HepG2 (cell line): ENCODE results near the gene SFXN5. TPM values are rescaled to one million over a fixed set of nuclear protein-coding genes. Genes with fewer than 3 reads are reported as not detected.

Experiments used
- ATAC-seq: fragments of 200-7000 bp; cut with Tn5 transposase; 3 replicates; pipeline ENCODE4 v1.9.1; 2020; ENCODE audit warnings: mild to moderate bottlenecking, moderate library complexity
- BruUV-seq: library from RNA; stranded (reverse); fragments of 400-500 nt; replicated peaks from 2 replicates; lab custom pipeline; 2021; lab: Mats Ljungman, UMichigan
- CTCF ChIA-PET: fragments of 300-600 bp; formaldehyde crosslinking; extraction: SDS; loops from one replicate; lab custom pipeline; 2021; ENCODE audit warnings: low total read pairs, inconsistent platforms, low intra/inter-chr PET ratio; lab: Yijun Ruan, JAX
- POLR2A ChIA-PET: fragments of 350-600 bp; sonication (Branson Sonifier 250); formaldehyde crosslinking; loops from one replicate; lab custom pipeline; 2020; ENCODE audit warnings: antibody characterized with exemption, inconsistent platforms; lab: Yijun Ruan, JAX
- DNase-seq: peaks from one replicate; pipeline ENCODE4 v3.0.0-alpha.2; 2015; ENCODE audit warnings: low spot score
- FAIRE-seq: peaks from 3 replicates; lab custom pipeline; 2011; peaks lifted over from hg19 to GRCh38; lab: Jason Lieb, UNC
- H2AFZ ChIP-seq: one replicate; pipeline ENCODE4 v1.6.1; 2011; ENCODE audit warnings: low read length, inconsistent platforms
- H3K27ac ChIP-seq: fragments of 300-600 bp; 3 replicates; pipeline ENCODE4 v1.8.0; 2011; ENCODE audit warnings: mixed run types, mild to moderate bottlenecking, mixed read lengths, low read length, inconsistent platforms; ENCODE audit not compliant: insufficient read depth; ENCODE audit errors: extremely low read length
- H3K27me3 ChIP-seq, 2 experiments: fragments of 200-600 bp in 1 of 2; 2 replicates in 1 of 2; 3 replicates in 1 of 2; pipeline versions ENCODE4 v1.6.0 to v1.8.0; 2011; ENCODE audit warnings: low read length in 2 of 2, mild to moderate bottlenecking in 2 of 2, moderate library complexity in 2 of 2, inconsistent platforms in 1 of 2; ENCODE audit not compliant: insufficient read depth in 2 of 2, control insufficient read depth in 1 of 2
- H3K36me3 ChIP-seq, 2 experiments: fragments of 200-600 bp in 1 of 2; replicated peaks in 1 of 2; 2 replicates in 1 of 2; 3 replicates in 1 of 2; pipeline versions ENCODE4 v1.5.1 to v1.8.0; 2011; ENCODE audit warnings: low read length in 2 of 2, inconsistent platforms in 1 of 2; ENCODE audit not compliant: insufficient read depth in 2 of 2, control insufficient read depth in 1 of 2
- H3K4me1 ChIP-seq: 2 replicates; pipeline ENCODE4 v1.5.1; 2012; ENCODE audit warnings: low read length, inconsistent platforms; ENCODE audit not compliant: insufficient read depth
- H3K4me2 ChIP-seq: 2 replicates; pipeline ENCODE4 v1.6.0; 2011; ENCODE audit warnings: low read depth, low read length, inconsistent platforms
- H3K4me3 ChIP-seq, 3 experiments: fragments of 200-600 bp in 1 of 3; sonication (generic), shearing (Covaris generic) in 1 of 3; replicated peaks in 1 of 3; 2 replicates each; pipeline ENCODE4 v1.5.1; 2011 to 2016; ENCODE audit warnings: low read length in 3 of 3, inconsistent platforms in 2 of 3, low read depth in 2 of 3, mild to moderate bottlenecking in 2 of 3, control low read depth in 1 of 3, mixed read lengths in 1 of 3; ENCODE audit not compliant: insufficient read depth in 1 of 3
- H3K79me2 ChIP-seq: one replicate; pipeline ENCODE4 v1.6.1; 2011; ENCODE audit warnings: low read length, inconsistent platforms; ENCODE audit not compliant: insufficient read depth
- H3K9ac ChIP-seq: 2 replicates; pipeline ENCODE4 v1.6.0; 2011; ENCODE audit warnings: mild to moderate bottlenecking, low read depth, low read length, inconsistent platforms; ENCODE audit not compliant: insufficient read depth
- H3K9me3 ChIP-seq: 2 replicates; pipeline ENCODE4 v1.5.1; 2012; ENCODE audit warnings: mild to moderate bottlenecking, low read length
- H4K20me1 ChIP-seq: 2 replicates; pipeline ENCODE4 v1.6.0; 2011; ENCODE audit warnings: inconsistent platforms, mild to moderate bottlenecking, low read length, moderate library complexity; ENCODE audit not compliant: insufficient read depth
- CENPT ChIP-seq: sonication (generic); formaldehyde crosslinking; IDR thresholded peaks from 2 replicates; pipeline ENCODE4 v1.8.0; 2022; ENCODE audit warnings: low read depth, mild to moderate bottlenecking, moderate library complexity, missing genetic modification reagents
- FOXO1 ChIP-seq: sonication (generic); formaldehyde crosslinking; IDR thresholded peaks from 2 replicates; pipeline ENCODE4 v1.4.0; 2020; ENCODE audit warnings: missing genetic modification reagents
- HHEX ChIP-seq: IDR thresholded peaks from 2 replicates; pipeline ENCODE4 v1.6.1; 2016; ENCODE audit warnings: control low read depth
- NFKB2 ChIP-seq: sonication (generic); formaldehyde crosslinking; IDR thresholded peaks from 2 replicates; pipeline ENCODE4 v1.4.0; 2020; ENCODE audit warnings: missing genetic modification reagents, borderline replicate concordance
- NR1H2 ChIP-seq: sonication (generic); formaldehyde crosslinking; IDR thresholded peaks from 2 replicates; pipeline ENCODE4 v1.8.1; 2022; ENCODE audit warnings: low read depth, missing genetic modification reagents, borderline replicate concordance
- PAWR ChIP-seq: sonication (generic); formaldehyde crosslinking; IDR thresholded peaks from 2 replicates; pipeline ENCODE4 v1.4.0; 2020; ENCODE audit warnings: missing genetic modification reagents, mild to moderate bottlenecking, borderline replicate concordance
- PHB2 ChIP-seq: fragments of 450-650 bp; IDR thresholded peaks from 2 replicates; pipeline ENCODE4 v1.6.1; 2018; ENCODE audit not compliant: partially characterized antibody
- TAF15 ChIP-seq: fragments of 200-400 bp; formaldehyde crosslinking; IDR thresholded peaks from one replicate; pipeline ENCODE4 v1.6.1; 2018; ENCODE audit warnings: mild to moderate bottlenecking, low read depth, low read length; ENCODE audit not compliant: poor library complexity, severe bottlenecking
- WIZ ChIP-seq: sonication (generic); formaldehyde crosslinking; IDR thresholded peaks from 2 replicates; pipeline ENCODE4 v1.5.1; 2020; ENCODE audit warnings: mild to moderate bottlenecking, missing genetic modification reagents
- ZFX ChIP-seq: sonication (generic); formaldehyde crosslinking; IDR thresholded peaks from 2 replicates; pipeline ENCODE4 v1.4.0; 2020; ENCODE audit warnings: mild to moderate bottlenecking, low read depth, missing genetic modification reagents, moderate library complexity
- ZNF224 ChIP-seq: sonication (generic); formaldehyde crosslinking; IDR thresholded peaks from 2 replicates; pipeline ENCODE4 v1.5.0; 2020; ENCODE audit warnings: mild to moderate bottlenecking, missing genetic modification reagents
- WGBS: methylation state at CpG from one replicate; pipeline ENCODE4 v1.1.6; 2017; ENCODE audit warnings: low lambda C conversion rate; 5-methylcytosine and 5-hydroxymethylcytosine counted together
- in situ Hi-C: cut with HindIII; loops from 2 replicates; pipeline ENCODE4 v1.10.0; 2017; ENCODE audit warnings: low pct_unique_long_range_greater_than_20kb; ENCODE audit not compliant: extremely low pct_ligation_motif_present
- intact Hi-C: fragments of 100-400 bp; cut with micrococcal nuclease; formaldehyde crosslinking; loops from one replicate; pipeline ENCODE4 v1.10.0; 2022; ENCODE audit not compliant: unreplicated experiment
- polyA plus RNA-seq, 8 experiments: library from polyadenylated mRNA; depleted of rRNA in 3 of 8; stranded (reverse) in 7 of 8; unstranded in 1 of 8; fragments of >200 nt; fragmentation: Illumina TruSeq in 4 of 8; extraction: Trizol in 4 of 8; gene quantifications; 2 replicates each; pipeline versions ENCODE4 v1.2.1 to v1.2.3, GENCODE V29; 2011 to 2016; ENCODE audit warnings: low read depth in 4 of 8, missing spikeins in 1 of 8, mixed read lengths in 1 of 8; ENCODE audit not compliant: insufficient read depth in 1 of 8
- total RNA-seq, 5 experiments: library from RNA; depleted of rRNA; stranded (reverse); fragments of >200 nt; fragmentation: Illumina TruSeq; extraction: Trizol; gene quantifications; 2 replicates each; pipeline ENCODE4 v1.2.3, GENCODE V29; 2016; ENCODE audit warnings: low read depth in 1 of 5
- TF ChIP-seq, protein P1 (sequence below): sonication (generic); formaldehyde crosslinking; IDR thresholded peaks from 2 replicates; pipeline ENCODE4 v1.4.0; 2020; ENCODE audit warnings: missing genetic modification reagents, borderline replicate concordance
- TF ChIP-seq, protein P2 (sequence below): sonication (generic); formaldehyde crosslinking; IDR thresholded peaks from 2 replicates; pipeline ENCODE4 v1.9.0; 2021; ENCODE audit warnings: missing genetic modification reagents, borderline replicate concordance
- TF ChIP-seq, protein P3 (sequence below): sonication (generic); formaldehyde crosslinking; IDR thresholded peaks from 2 replicates; pipeline ENCODE4 v1.4.0; 2020; ENCODE audit warnings: low read depth, mild to moderate bottlenecking, missing genetic modification reagents
- TF ChIP-seq, protein P4 (sequence below): sonication (generic); formaldehyde crosslinking; IDR thresholded peaks from 2 replicates; pipeline ENCODE4 v1.4.0; 2020; ENCODE audit warnings: missing genetic modification reagents, mild to moderate bottlenecking, borderline replicate concordance
- TF ChIP-seq, protein P5 (sequence below): sonication (generic); formaldehyde crosslinking; IDR thresholded peaks from 2 replicates; pipeline ENCODE4 v1.4.0; 2020; ENCODE audit warnings: missing genetic modification reagents

SFXN5 gene
- total and polyA plus RNA-seq, 2 of the 13 experiments (the other 11 are each of a cell fraction or from before 2014, with no cell fraction given), result 34.9 to 37.4 TPM

DNA sequence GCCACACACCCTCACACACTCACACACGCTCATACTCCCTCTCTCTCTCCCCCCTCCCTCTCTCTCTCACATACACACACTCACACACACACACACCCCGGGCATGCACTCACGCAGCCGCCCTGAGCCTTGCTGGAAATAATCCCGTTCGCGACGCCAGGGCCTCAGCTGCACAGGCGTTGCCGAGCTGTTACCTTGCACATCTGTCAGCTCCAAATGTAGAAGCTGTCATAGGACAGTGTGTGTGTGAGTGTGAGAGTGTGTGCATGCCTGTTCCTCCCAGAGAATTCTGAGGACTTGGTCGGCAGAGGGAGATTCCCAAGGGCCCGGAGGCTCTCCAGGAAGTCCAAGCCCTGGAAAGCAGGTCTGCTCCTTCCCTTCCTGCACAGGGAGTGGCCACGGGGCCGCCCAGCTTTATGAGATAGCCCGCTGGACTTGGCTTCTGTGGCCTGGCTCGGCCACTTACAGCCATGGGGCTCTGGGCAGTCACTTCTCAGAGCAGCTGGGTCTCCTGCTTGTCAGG lies 175.7 kb downstream of the SFXN5 start:
- H2AFZ ChIP-seq, result no peak overlapping the region
- BruUV-seq, result no TSS peak
- in situ Hi-C loops, result no loop called here
- FAIRE-seq (peak; percentile 37), ATAC-seq (peak; percentile 46), DNase-seq (no peak)
- WGBS, result 3% methylated on average over 14 of the region's 16 CpGs
- ChIA-PET CTCF (interaction anchor here (5.1 kb wide), 1 partner anchor 38 kb away, joined by 67 read pairs; no protein-coding TSS in a partner anchor), POLR2A (interaction anchor here (0.9 to 1.2 kb wide), 2 partner anchors 8 to 9 kb away, joined by 3 read pairs; partner anchors contain the start of gene SPR)
- peaks cover 12 to 59% of the 10 kb centered on the region in 2 experiments for H3K27me3 ChIP-seq
- no peaks in the 10 kb centered on the region for H3K79me2 ChIP-seq
- peak overlapping the region; percentile 82 for H3K4me2 ChIP-seq
- no peaks in the 10 kb centered on the region for H3K9me3 ChIP-seq
- H3K27ac ChIP-seq, result no peak overlapping the region
- peaks cover 21% of the 10 kb centered on the region for H3K4me1 ChIP-seq
- H3K36me3 ChIP-seq, result peaks cover 8 to 16% of the 10 kb centered on the region in 2 experiments
- H3K9ac ChIP-seq, result no peak overlapping the region
- peak overlapping the region in 2 of 3 experiments; percentile 34 to 47; a peak in 3 of 6 replicates for H3K4me3 ChIP-seq
- intact Hi-C loops, result no loop called here
- H4K20me1 ChIP-seq, result peaks cover 7% of the 10 kb centered on the region; the same call in 1 of the 2 replicates
- TF ChIP-seq WIZ (CRISPR knock-in tag), result no peak
- TF ChIP-seq FOXO1, result no peak
- TF ChIP-seq NFKB2 (CRISPR knock-in tag), result peak; percentile 75; the same call in 1 of the 2 replicates
- TF ChIP-seq, protein P1, sequence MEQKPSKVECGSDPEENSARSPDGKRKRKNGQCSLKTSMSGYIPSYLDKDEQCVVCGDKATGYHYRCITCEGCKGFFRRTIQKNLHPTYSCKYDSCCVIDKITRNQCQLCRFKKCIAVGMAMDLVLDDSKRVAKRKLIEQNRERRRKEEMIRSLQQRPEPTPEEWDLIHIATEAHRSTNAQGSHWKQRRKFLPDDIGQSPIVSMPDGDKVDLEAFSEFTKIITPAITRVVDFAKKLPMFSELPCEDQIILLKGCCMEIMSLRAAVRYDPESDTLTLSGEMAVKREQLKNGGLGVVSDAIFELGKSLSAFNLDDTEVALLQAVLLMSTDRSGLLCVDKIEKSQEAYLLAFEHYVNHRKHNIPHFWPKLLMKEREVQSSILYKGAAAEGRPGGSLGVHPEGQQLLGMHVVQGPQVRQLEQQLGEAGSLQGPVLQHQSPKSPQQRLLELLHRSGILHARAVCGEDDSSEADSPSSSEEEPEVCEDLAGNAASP (CRISPR knock-in tag), result no peak
- no peak for TF ChIP-seq PAWR
- TF ChIP-seq NR1H2 (CRISPR knock-in tag), result no peak
- TF ChIP-seq, protein P2, sequence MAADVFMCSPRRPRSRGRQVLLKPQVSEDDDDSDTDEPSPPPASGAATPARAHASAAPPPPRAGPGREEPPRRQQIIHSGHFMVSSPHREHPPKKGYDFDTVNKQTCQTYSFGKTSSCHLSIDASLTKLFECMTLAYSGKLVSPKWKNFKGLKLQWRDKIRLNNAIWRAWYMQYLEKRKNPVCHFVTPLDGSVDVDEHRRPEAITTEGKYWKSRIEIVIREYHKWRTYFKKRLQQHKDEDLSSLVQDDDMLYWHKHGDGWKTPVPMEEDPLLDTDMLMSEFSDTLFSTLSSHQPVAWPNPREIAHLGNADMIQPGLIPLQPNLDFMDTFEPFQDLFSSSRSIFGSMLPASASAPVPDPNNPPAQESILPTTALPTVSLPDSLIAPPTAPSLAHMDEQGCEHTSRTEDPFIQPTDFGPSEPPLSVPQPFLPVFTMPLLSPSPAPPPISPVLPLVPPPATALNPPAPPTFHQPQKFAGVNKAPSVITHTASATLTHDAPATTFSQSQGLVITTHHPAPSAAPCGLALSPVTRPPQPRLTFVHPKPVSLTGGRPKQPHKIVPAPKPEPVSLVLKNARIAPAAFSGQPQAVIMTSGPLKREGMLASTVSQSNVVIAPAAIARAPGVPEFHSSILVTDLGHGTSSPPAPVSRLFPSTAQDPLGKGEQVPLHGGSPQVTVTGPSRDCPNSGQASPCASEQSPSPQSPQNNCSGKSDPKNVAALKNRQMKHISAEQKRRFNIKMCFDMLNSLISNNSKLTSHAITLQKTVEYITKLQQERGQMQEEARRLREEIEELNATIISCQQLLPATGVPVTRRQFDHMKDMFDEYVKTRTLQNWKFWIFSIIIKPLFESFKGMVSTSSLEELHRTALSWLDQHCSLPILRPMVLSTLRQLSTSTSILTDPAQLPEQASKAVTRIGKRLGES (CRISPR knock-in tag), result no peak
- no peak for TF ChIP-seq TAF15
- no peak for TF ChIP-seq ZNF224 (CRISPR knock-in tag)
- TF ChIP-seq, protein P3, sequence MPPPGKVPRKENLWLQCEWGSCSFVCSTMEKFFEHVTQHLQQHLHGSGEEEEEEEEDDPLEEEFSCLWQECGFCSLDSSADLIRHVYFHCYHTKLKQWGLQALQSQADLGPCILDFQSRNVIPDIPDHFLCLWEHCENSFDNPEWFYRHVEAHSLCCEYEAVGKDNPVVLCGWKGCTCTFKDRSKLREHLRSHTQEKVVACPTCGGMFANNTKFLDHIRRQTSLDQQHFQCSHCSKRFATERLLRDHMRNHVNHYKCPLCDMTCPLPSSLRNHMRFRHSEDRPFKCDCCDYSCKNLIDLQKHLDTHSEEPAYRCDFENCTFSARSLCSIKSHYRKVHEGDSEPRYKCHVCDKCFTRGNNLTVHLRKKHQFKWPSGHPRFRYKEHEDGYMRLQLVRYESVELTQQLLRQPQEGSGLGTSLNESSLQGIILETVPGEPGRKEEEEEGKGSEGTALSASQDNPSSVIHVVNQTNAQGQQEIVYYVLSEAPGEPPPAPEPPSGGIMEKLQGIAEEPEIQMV (CRISPR knock-in tag), result no peak
- no peak for TF ChIP-seq HHEX (CRISPR knock-in tag)
- peak; percentile 42; the same call in 1 of the 2 replicates for TF ChIP-seq ZFX (CRISPR knock-in tag)
- no peak for TF ChIP-seq CENPT
- TF ChIP-seq PHB2, result no peak
- TF ChIP-seq, protein P4, sequence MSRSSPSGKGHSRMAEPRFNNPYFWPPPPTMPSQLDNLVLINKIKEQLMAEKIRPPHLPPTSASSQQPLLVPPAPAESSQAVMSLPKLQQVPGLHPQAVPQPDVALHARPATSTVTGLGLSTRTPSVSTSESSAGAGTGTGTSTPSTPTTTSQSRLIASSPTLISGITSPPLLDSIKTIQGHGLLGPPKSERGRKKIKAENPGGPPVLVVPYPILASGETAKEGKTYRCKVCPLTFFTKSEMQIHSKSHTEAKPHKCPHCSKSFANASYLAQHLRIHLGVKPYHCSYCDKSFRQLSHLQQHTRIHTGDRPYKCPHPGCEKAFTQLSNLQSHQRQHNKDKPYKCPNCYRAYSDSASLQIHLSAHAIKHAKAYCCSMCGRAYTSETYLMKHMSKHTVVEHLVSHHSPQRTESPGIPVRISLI, result no peak
- TF ChIP-seq, protein P5, sequence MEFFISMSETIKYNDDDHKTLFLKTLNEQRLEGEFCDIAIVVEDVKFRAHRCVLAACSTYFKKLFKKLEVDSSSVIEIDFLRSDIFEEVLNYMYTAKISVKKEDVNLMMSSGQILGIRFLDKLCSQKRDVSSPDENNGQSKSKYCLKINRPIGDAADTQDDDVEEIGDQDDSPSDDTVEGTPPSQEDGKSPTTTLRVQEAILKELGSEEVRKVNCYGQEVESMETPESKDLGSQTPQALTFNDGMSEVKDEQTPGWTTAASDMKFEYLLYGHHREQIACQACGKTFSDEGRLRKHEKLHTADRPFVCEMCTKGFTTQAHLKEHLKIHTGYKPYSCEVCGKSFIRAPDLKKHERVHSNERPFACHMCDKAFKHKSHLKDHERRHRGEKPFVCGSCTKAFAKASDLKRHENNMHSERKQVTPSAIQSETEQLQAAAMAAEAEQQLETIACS (CRISPR knock-in tag), result no peak
